Activated CD4-positive, alpha-beta T cell treated with anti-CD3 and anti-CD28 coated beads for 36 hours (primary cell): ENCODE results near the gene ROGDI. TPM values are rescaled to one million over a fixed set of nuclear protein-coding genes. Genes with fewer than 3 reads are reported as not detected.
A peak's percentile ranks its signal among the peaks of the same experiment; 100 is the strongest.

ENCODE experiments used
- ATAC-seq: fragments of 200-7000 bp; cut with Tn5 transposase; one replicate; pipeline ENCODE4 v1.10.0; 2021; ENCODE audit warnings: mild to moderate bottlenecking, moderate library complexity
- CTCF ChIA-PET: fragments of 350-600 bp; sonication (Branson Sonifier 250); formaldehyde crosslinking; loops from one replicate; lab custom pipeline; 2021; ENCODE audit warnings: antibody characterized with exemption; lab: Charles Lee
- POLR2A ChIA-PET: fragments of 350-600 bp; sonication (Branson Sonifier 250); formaldehyde crosslinking; loops from one replicate; lab custom pipeline; 2021; ENCODE audit warnings: antibody characterized with exemption, inconsistent platforms; lab: Charles Lee
- DNase-seq: peaks from one replicate; pipeline ENCODE4 v3.0.0-alpha.2; 2020
- H3K27ac Mint-ChIP-seq: one replicate; pipeline ENCODE4 v1.8.0; 2021; ENCODE audit warnings: mixed read lengths
- H3K27me3 Mint-ChIP-seq: one replicate; pipeline ENCODE4 v1.8.0; 2021; ENCODE audit warnings: mixed read lengths
- H3K36me3 Mint-ChIP-seq: one replicate; pipeline ENCODE4 v1.8.0; 2021; ENCODE audit warnings: low read depth, mixed read lengths
- H3K4me1 Mint-ChIP-seq: one replicate; pipeline ENCODE4 v1.8.0; 2021; ENCODE audit warnings: mixed read lengths
- H3K4me3 Mint-ChIP-seq: one replicate; pipeline ENCODE4 v1.8.0; 2021; ENCODE audit warnings: mild to moderate bottlenecking, moderate library complexity, mixed read lengths
- H3K9me3 Mint-ChIP-seq: one replicate; pipeline ENCODE4 v1.8.0; 2021; ENCODE audit warnings: low read depth, mixed read lengths
- intact Hi-C, 2 experiments: fragments of 100-400 bp; cut with DNase I in 1 of 2; cut with micrococcal nuclease in 1 of 2; formaldehyde crosslinking; loops; one replicate each; pipeline versions ENCODE4 v1.14.2 to v1.15.1; 2022 to 2024; cut with DNase I, micrococcal nuclease
- total RNA-seq, 2 experiments: library from RNA; stranded (reverse); gene quantifications; one replicate each; pipeline ENCODE4 v1.2.3, GENCODE V29; 2021

The ROGDI gene
- total RNA-seq, 2 experiments from 2014 or later: 3.7 to 7.3 TPM

- ATAC-seq: no peak
- H3K4me1 Mint-ChIP-seq: peaks cover 27% of the 10 kb centered on the region
- H3K4me3 Mint-ChIP-seq: no peak overlapping the region
- DNase-seq: no peak
- POLR2A ChIA-PET: no interaction called here
- intact Hi-C loops: no loop called here
- H3K27me3 Mint-ChIP-seq: no peaks in the 10 kb centered on the region
- H3K9me3 Mint-ChIP-seq: no peaks in the 10 kb centered on the region
- no peak overlapping the region for H3K27ac Mint-ChIP-seq
- CTCF ChIA-PET: no interaction called here
- peaks cover 29% of the 10 kb centered on the region for H3K36me3 Mint-ChIP-seq
These were observed 38.6 kb downstream of the ROGDI start for GRCh38 chr16:4763791-4764190.

GRCh38 chr16:4762205-4762604 lies 40.2 kb downstream of the ROGDI start:
- POLR2A ChIA-PET: interaction anchor here (0.6 kb wide), 1 partner anchor 130 kb away, joined by 3 read pairs; no protein-coding TSS in a partner anchor
- intact Hi-C loops: no loop called here
- no peak overlapping the region for H3K27ac Mint-ChIP-seq

GRCh38 chr16:4760221-4760910 lies 42.1 kb downstream of the ROGDI start:
- no peaks in the 10 kb centered on the region for H3K27me3 Mint-ChIP-seq
- ATAC-seq (no peak), DNase-seq (no peak)
- peak overlapping the region; percentile 25 for H3K27ac Mint-ChIP-seq
- peaks cover 4% of the 10 kb centered on the region for H3K9me3 Mint-ChIP-seq
- peaks cover 9% of the 10 kb centered on the region for H3K4me1 Mint-ChIP-seq
- ChIA-PET POLR2A (no interaction called here), CTCF (interaction anchor here (0.6 to 1.0 kb wide), 3 partner anchors 9 to 315 kb away, joined by 3 read pairs; no protein-coding TSS in a partner anchor)
- H3K36me3 Mint-ChIP-seq: peaks cover 48% of the 10 kb centered on the region
- intact Hi-C loops: no loop called here
- H3K4me3 Mint-ChIP-seq: no peak overlapping the region

More at GRCh38 chr16:4762205-4762604, 40.2 kb downstream of the ROGDI start:
- Mint-ChIP-seq H3K4me3 (no peak overlapping the region), H3K27me3 (no peaks in the 10 kb centered on the region), H3K9me3 (no peaks in the 10 kb centered on the region), H3K36me3 (peaks cover 37% of the 10 kb centered on the region), H3K4me1 (peaks cover 17% of the 10 kb centered on the region)
- ATAC-seq (no peak), DNase-seq (no peak)
- CTCF ChIA-PET: interaction anchor here (0.7 to 1.0 kb wide), 2 partner anchors 129 to 146 kb away, joined by 3 read pairs; no protein-coding TSS in a partner anchor

GRCh38 chr16:4755687-4756086 lies 46.7 kb downstream of the ROGDI start:
- POLR2A ChIA-PET: no interaction called here
- no peak overlapping the region for H3K4me3 Mint-ChIP-seq

GRCh38 chr16:4754865-4755264 lies 47.6 kb downstream of the ROGDI start:
- peaks cover 4% of the 10 kb centered on the region for H3K9me3 Mint-ChIP-seq
- no peak for ATAC-seq
- POLR2A ChIA-PET: no interaction called here
- intact Hi-C loops: no loop called here
- no peaks in the 10 kb centered on the region for H3K27me3 Mint-ChIP-seq
- DNase-seq: no peak
- H3K4me3 Mint-ChIP-seq: no peak overlapping the region
- CTCF ChIA-PET: no interaction called here
- H3K36me3 Mint-ChIP-seq: peaks cover 32% of the 10 kb centered on the region
- no peak overlapping the region for H3K27ac Mint-ChIP-seq
- H3K4me1 Mint-ChIP-seq: no peaks in the 10 kb centered on the region

More at GRCh38 chr16:4755687-4756086, 46.7 kb downstream of the ROGDI start:
- ATAC-seq (no peak), DNase-seq (no peak)
- H3K36me3 Mint-ChIP-seq: peaks cover 37% of the 10 kb centered on the region
- no peak overlapping the region for H3K27ac Mint-ChIP-seq
- intact Hi-C loops: no loop called here
- H3K4me1 Mint-ChIP-seq: no peaks in the 10 kb centered on the region
- H3K9me3 Mint-ChIP-seq: peaks cover 4% of the 10 kb centered on the region
- CTCF ChIA-PET: no interaction called here
- H3K27me3 Mint-ChIP-seq: no peaks in the 10 kb centered on the region

GRCh38 chr16:4753227-4753626 lies 49.2 kb downstream of the ROGDI start:
- ATAC-seq: no peak
- H3K27ac Mint-ChIP-seq: no peak overlapping the region
- H3K27me3 Mint-ChIP-seq: no peaks in the 10 kb centered on the region
- H3K4me3 Mint-ChIP-seq: no peak overlapping the region
- no peak for DNase-seq
- intact Hi-C loops: no loop called here
- no peaks in the 10 kb centered on the region for H3K4me1 Mint-ChIP-seq
- H3K36me3 Mint-ChIP-seq: peaks cover 24% of the 10 kb centered on the region
- ChIA-PET POLR2A (no interaction called here), CTCF (no interaction called here)
- peaks cover 4% of the 10 kb centered on the region for H3K9me3 Mint-ChIP-seq

GRCh38 chr16:4752351-4753100 lies 49.9 kb downstream of the ROGDI start:
- Mint-ChIP-seq H3K27me3 (no peaks in the 10 kb centered on the region), H3K36me3 (peaks cover 23% of the 10 kb centered on the region), H3K9me3 (peaks cover 4% of the 10 kb centered on the region), H3K27ac (no peak overlapping the region), H3K4me1 (no peaks in the 10 kb centered on the region), H3K4me3 (no peak overlapping the region)
- intact Hi-C loops: no loop called here
- CTCF ChIA-PET: interaction anchor here (0.6 kb wide), 1 partner anchor 204 kb away, joined by 3 read pairs; no protein-coding TSS in a partner anchor
- no peak for ATAC-seq
- DNase-seq: no peak
- POLR2A ChIA-PET: no interaction called here

- ATAC-seq: no peak
- Mint-ChIP-seq H3K4me3 (no peak overlapping the region), H3K4me1 (no peaks in the 10 kb centered on the region)
These were observed 51.5 kb downstream of the ROGDI start for GRCh38 chr16:4750896-4751295.

GRCh38 chr16:4749700-4750257 lies 52.7 kb downstream of the ROGDI start:
- H3K4me1 Mint-ChIP-seq: no peaks in the 10 kb centered on the region
- DNase-seq: no peak
- no peak overlapping the region for H3K27ac Mint-ChIP-seq
- H3K4me3 Mint-ChIP-seq: no peak overlapping the region
- ChIA-PET POLR2A (no interaction called here), CTCF (interaction anchor here (0.6 kb wide), 2 partner anchors 53 to 121 kb away, joined by 3 to 4 read pairs; partner anchors contain the start of gene ROGDI)
- ATAC-seq: no peak
- no peaks in the 10 kb centered on the region for H3K9me3 Mint-ChIP-seq
- H3K27me3 Mint-ChIP-seq: no peaks in the 10 kb centered on the region
- intact Hi-C loops: no loop called here
- H3K36me3 Mint-ChIP-seq: peaks cover 7% of the 10 kb centered on the region

More at GRCh38 chr16:4750896-4751295, 51.5 kb downstream of the ROGDI start:
- Mint-ChIP-seq H3K27ac (no peak overlapping the region), H3K27me3 (no peaks in the 10 kb centered on the region), H3K36me3 (peaks cover 17% of the 10 kb centered on the region), H3K9me3 (peaks cover 4% of the 10 kb centered on the region)
- intact Hi-C loops: no loop called here
- DNase-seq: no peak
- CTCF ChIA-PET: no interaction called here
- POLR2A ChIA-PET: interaction anchor here (0.5 kb wide), 1 partner anchor 8 kb away, joined by 3 read pairs; no protein-coding TSS in a partner anchor

- H3K36me3 Mint-ChIP-seq: peaks cover 5% of the 10 kb centered on the region
- intact Hi-C loops: no loop called here
- no peaks in the 10 kb centered on the region for H3K4me1 Mint-ChIP-seq
- H3K4me3 Mint-ChIP-seq: no peak overlapping the region
- no peaks in the 10 kb centered on the region for H3K9me3 Mint-ChIP-seq
- ChIA-PET CTCF (no interaction called here), POLR2A (interaction anchor here (0.7 kb wide), 1 partner anchor 210 kb away, joined by 4 read pairs; no protein-coding TSS in a partner anchor)
- H3K27me3 Mint-ChIP-seq: no peaks in the 10 kb centered on the region
- DNase-seq (no peak), ATAC-seq (no peak)
- no peak overlapping the region for H3K27ac Mint-ChIP-seq
These were observed 53.6 kb downstream of the ROGDI start for GRCh38 chr16:4748682-4749411.
